Liver (tissue), 9 donors: ENCODE results near the gene PCDHA1. TPM values are rescaled to one million over a fixed set of nuclear protein-coding genes. Genes with fewer than 3 reads are reported as not detected.
A peak's percentile ranks its signal among the peaks of the same experiment; 100 is the strongest.

Experiments used
- DNase-seq: peaks from one replicate; pipeline ENCODE4 v3.0.0-alpha.2; 2017; ENCODE audit warnings: low spot score
- H3K27ac ChIP-seq, 2 donors: one replicate each; pipeline ENCODE4 v1.7.0; 2013; ENCODE audit warnings: inconsistent platforms in 2 of 2, low read length in 2 of 2, control low read depth in 1 of 2, low read depth in 1 of 2, mild to moderate bottlenecking in 1 of 2
- H3K27me3 ChIP-seq, 4 donors: one replicate each; pipeline versions ENCODE4 v1.6.1 to v1.7.0; 2013; ENCODE audit warnings: low read length in 3 of 4, inconsistent platforms in 1 of 4, mild to moderate bottlenecking in 1 of 4, moderate library complexity in 1 of 4; ENCODE audit not compliant: control insufficient read depth in 4 of 4, insufficient read depth in 4 of 4
- H3K36me3 ChIP-seq, 4 donors: one replicate each; pipeline versions ENCODE4 v1.6.1 to v1.7.0; 2013; ENCODE audit warnings: low read length in 3 of 4, mild to moderate bottlenecking in 3 of 4, low read depth in 1 of 4, moderate library complexity in 1 of 4; ENCODE audit not compliant: control insufficient read depth in 4 of 4, insufficient read depth in 3 of 4
- H3K4me1 ChIP-seq, 4 donors: one replicate each; pipeline versions ENCODE4 v1.6.1 to v1.7.0; 2013; ENCODE audit warnings: low read length in 3 of 4, mild to moderate bottlenecking in 3 of 4, moderate library complexity in 1 of 4; ENCODE audit not compliant: control insufficient read depth in 4 of 4, insufficient read depth in 4 of 4
- H3K4me3 ChIP-seq, 3 donors: one replicate each; pipeline versions ENCODE4 v1.6.1 to v1.7.0; 2013; ENCODE audit warnings: low read length in 3 of 3, control low read depth in 1 of 3, low read depth in 1 of 3, mild to moderate bottlenecking in 1 of 3
- H3K9ac ChIP-seq, 2 donors: one replicate each; pipeline ENCODE4 v1.7.0; 2013; ENCODE audit warnings: low read length in 2 of 2, mild to moderate bottlenecking in 2 of 2, moderate library complexity in 2 of 2, control low read depth in 1 of 2, low read depth in 1 of 2
- H3K9me3 ChIP-seq, 4 donors: one replicate each; pipeline versions ENCODE4 v1.6.1 to v1.7.0; 2013; ENCODE audit warnings: low read length in 3 of 4; ENCODE audit not compliant: control insufficient read depth in 4 of 4
- ATF3 ChIP-seq: IDR thresholded peaks from 2 replicates; pipeline ENCODE4 v1.6.1; 2016; ENCODE audit warnings: antibody characterized with exemption
- EGR1 ChIP-seq, 2 donors: IDR thresholded peaks; 2 replicates each; pipeline ENCODE4 v1.6.1; 2016 to 2018; ENCODE audit warnings: antibody characterized with exemption in 2 of 2, low read depth in 2 of 2
- FOXA1 ChIP-seq: IDR thresholded peaks from 2 replicates; pipeline ENCODE4 v1.6.1; 2016; ENCODE audit warnings: antibody characterized with exemption
- FOXA2 ChIP-seq: IDR thresholded peaks from 2 replicates; pipeline ENCODE4 v1.6.1; 2016; ENCODE audit warnings: antibody characterized with exemption
- GABPA ChIP-seq, 2 donors: IDR thresholded peaks in 1 of 2; conservative IDR thresholded peaks in 1 of 2; 2 replicates each; pipeline ENCODE4 v1.6.1; 2016; ENCODE audit warnings: antibody characterized with exemption in 2 of 2, mild to moderate bottlenecking in 1 of 2, moderate library complexity in 1 of 2
- HNF4A ChIP-seq, 2 donors: conservative IDR thresholded peaks; 2 replicates each; pipeline ENCODE4 v1.6.1; 2016; ENCODE audit warnings: antibody characterized with exemption in 2 of 2, mild to moderate bottlenecking in 2 of 2
- HNF4G ChIP-seq: IDR thresholded peaks from 2 replicates; pipeline ENCODE4 v1.6.1; 2016; ENCODE audit warnings: antibody characterized with exemption
- JUND ChIP-seq, 2 donors: IDR thresholded peaks; 2 replicates each; pipeline ENCODE4 v1.6.1; 2016; ENCODE audit warnings: antibody characterized with exemption in 2 of 2
- MAX ChIP-seq: IDR thresholded peaks from 2 replicates; pipeline ENCODE4 v1.6.1; 2016; ENCODE audit warnings: antibody characterized with exemption
- NR2F2 ChIP-seq: IDR thresholded peaks from 2 replicates; pipeline ENCODE4 v1.6.1; 2016; ENCODE audit warnings: antibody characterized with exemption
- RAD21 ChIP-seq, 2 donors: IDR thresholded peaks; 2 replicates each; pipeline ENCODE4 v1.6.1; 2016; ENCODE audit warnings: antibody characterized with exemption in 2 of 2, mild to moderate bottlenecking in 2 of 2
- REST ChIP-seq: IDR thresholded peaks from 2 replicates; pipeline ENCODE4 v1.6.1; 2016; ENCODE audit warnings: antibody characterized with exemption, mild to moderate bottlenecking
- RXRA ChIP-seq, 2 donors: IDR thresholded peaks; 2 replicates each; pipeline ENCODE4 v1.6.1; 2017 to 2018; ENCODE audit warnings: antibody characterized with exemption in 2 of 2, mild to moderate bottlenecking in 1 of 2
- SP1 ChIP-seq: IDR thresholded peaks from 2 replicates; pipeline ENCODE4 v1.6.1; 2018; ENCODE audit warnings: antibody characterized with exemption, mild to moderate bottlenecking
- TAF1 ChIP-seq: conservative IDR thresholded peaks from 2 replicates; pipeline ENCODE4 v1.6.1; 2016; ENCODE audit warnings: antibody characterized with exemption, mild to moderate bottlenecking
- YY1 ChIP-seq: IDR thresholded peaks from 2 replicates; pipeline ENCODE4 v1.6.1; 2016; ENCODE audit warnings: antibody characterized with exemption, mild to moderate bottlenecking
- ZBTB33 ChIP-seq: IDR thresholded peaks from 2 replicates; pipeline ENCODE4 v1.6.1; 2016; ENCODE audit warnings: antibody characterized with exemption
- WGBS: extraction: QIAGEN DNeasy Blood & Tissue Kit; methylation state at CpG from one replicate; pipeline ENCODE4 v1.1.7; 2013; 5-methylcytosine and 5-hydroxymethylcytosine counted together
- polyA plus RNA-seq, 2 donors: library from polyadenylated mRNA; stranded (reverse) in 1 of 2; unstranded in 1 of 2; fragments of 200-250 nt in 1 of 2; fragments of >200 nt in 1 of 2; fragmentation: Nextera tagmentation in 1 of 2; extraction: Ambion mirVana in 1 of 2; gene quantifications; one replicate each; pipeline versions ENCODE4 v1.2.1 to v1.2.3, GENCODE V29; 2013 to 2015
- total RNA-seq, 2 donors: library from RNA; depleted of rRNA; stranded (reverse); fragments of >200 nt; gene quantifications; one replicate each; pipeline ENCODE4 v1.2.3, GENCODE V29; 2014
- donor health status: healthy.
- donor health status: healthy.
- donor health status: healthy.
- donor health status: healthy.
- donor health status: healthy.

PCDHA1 gene
- total RNA-seq (not detected), polyA plus RNA-seq (not detected)

DNA sequence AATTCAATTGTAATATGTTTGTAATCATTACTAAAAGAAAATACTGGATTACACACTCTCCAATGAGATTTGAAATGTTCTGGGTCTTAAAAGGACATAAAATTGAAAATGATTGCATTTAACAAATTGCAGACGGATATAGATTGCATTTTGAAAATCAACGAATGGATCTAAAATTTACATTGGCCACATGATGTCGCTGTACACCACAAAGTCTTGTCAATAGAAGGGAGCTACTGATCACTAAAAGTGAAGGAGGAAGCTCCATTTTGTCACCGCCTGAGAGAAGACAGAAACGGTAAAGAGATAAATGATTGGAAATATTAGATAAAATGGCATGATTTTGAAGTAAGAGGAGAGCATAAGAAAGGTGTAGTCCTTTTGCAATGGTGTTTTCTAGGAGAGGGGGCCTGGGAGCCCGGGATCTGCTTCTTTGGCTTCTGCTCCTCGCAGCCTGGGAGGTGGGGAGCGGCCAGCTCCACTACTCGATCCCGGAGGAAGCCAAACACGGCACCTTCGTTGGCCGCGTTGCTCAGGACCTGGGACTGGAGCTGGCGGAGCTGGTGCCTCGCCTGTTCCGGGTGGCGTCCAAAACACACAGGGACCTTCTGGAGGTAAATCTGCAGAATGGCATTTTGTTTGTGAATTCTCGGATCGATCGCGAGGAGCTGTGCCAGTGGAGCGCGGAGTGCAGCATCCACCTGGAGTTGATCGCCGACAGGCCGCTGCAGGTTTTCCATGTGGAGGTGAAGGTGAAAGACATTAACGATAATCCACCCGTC lies at the start of gene PCDHA1:
TSS of gene PCDHA1 (plus strand) at position 236 of the 782 bp plus-strand sequence.
- TF ChIP-seq GABPA (IDR thresholded peaks at IDR 0.05 in 1 of 2, conservative IDR thresholded peaks at IDR 0.05 in 1 of 2): no peak
- TF ChIP-seq JUND (IDR thresholded peaks at IDR 0.05): no peak
- no peak for TF ChIP-seq HNF4A (conservative IDR thresholded peaks at IDR 0.05)
- TF ChIP-seq SP1: no peak
- no peak for TF ChIP-seq REST
- no peak for TF ChIP-seq RAD21 (IDR thresholded peaks at IDR 0.05)
- TF ChIP-seq TAF1: no peak
- no peak for TF ChIP-seq MAX
- no peak for TF ChIP-seq NR2F2
- WGBS: 21% methylated on average over 29 of the region's 29 CpGs
- no peaks in the 10 kb centered on the region for H3K4me1 ChIP-seq
- peak within 1 kb of the TSS in 2 of 3 donors; percentile 4 to 54 for H3K4me3 ChIP-seq
- H3K9me3 ChIP-seq: peaks cover 48 to 77% (median 52%) of the 10 kb centered on the region in 4 donors
- H3K27me3 ChIP-seq: peaks cover 0 to 5% (median 2%) of the 10 kb centered on the region in 4 donors
- H3K9ac ChIP-seq: no peak within 1 kb of the TSS
- no peak within 1 kb of the TSS for H3K27ac ChIP-seq
- no peaks in the 10 kb centered on the region for H3K36me3 ChIP-seq
- no peak for DNase-seq

DNA sequence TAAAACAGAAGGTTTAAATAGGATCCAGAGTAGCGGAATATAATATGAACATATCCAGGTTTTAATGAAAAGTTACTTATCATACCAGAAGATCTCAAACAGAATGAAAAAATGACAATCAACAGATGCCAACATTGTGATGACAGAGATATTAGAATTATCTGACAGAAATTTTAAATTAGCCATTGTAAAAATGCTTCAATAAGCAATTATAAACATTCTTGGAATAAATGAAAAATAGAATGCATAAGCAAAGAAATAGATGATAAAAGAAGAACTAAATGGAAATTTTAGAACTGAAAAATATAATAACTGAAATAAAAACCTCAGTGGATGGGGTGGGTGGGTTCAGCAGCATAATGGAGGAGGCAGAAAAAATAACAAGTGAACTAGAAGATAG lies 48.5 kb upstream of the PCDHA1 start:
- Histone ChIP-seq H3K4me3 (no peak overlapping the region), H3K9me3 (peaks cover 0 to 17% (median 2%) of the 10 kb centered on the region in 4 donors), H3K27me3 (peaks cover 0 to 5% (median 4%) of the 10 kb centered on the region in 4 donors), H3K36me3 (no peaks in the 10 kb centered on the region), H3K27ac (no peak overlapping the region), H3K9ac (no peak overlapping the region), H3K4me1 (no peaks in the 10 kb centered on the region)
- WGBS: 61% methylated on average over 1 of the region's 1 CpG
- no peak for TF ChIP-seq ATF3
- no peak for TF ChIP-seq YY1
- TF ChIP-seq RAD21 (IDR thresholded peaks at IDR 0.05): no peak
- TF ChIP-seq REST: no peak
- no peak for TF ChIP-seq TAF1
- no peak for TF ChIP-seq FOXA1
- no peak for TF ChIP-seq EGR1 (IDR thresholded peaks at IDR 0.05; ENCODE audit: low read depth in 2 of 2)
- no peak for TF ChIP-seq SP1
- TF ChIP-seq HNF4G: no peak
- no peak for TF ChIP-seq JUND (IDR thresholded peaks at IDR 0.05)
- no peak for TF ChIP-seq FOXA2
- no peak for TF ChIP-seq ZBTB33
- TF ChIP-seq NR2F2: no peak
- no peak for TF ChIP-seq RXRA (IDR thresholded peaks at IDR 0.05)
- no peak for TF ChIP-seq HNF4A (conservative IDR thresholded peaks at IDR 0.05)
- no peak for TF ChIP-seq MAX
- no peak for DNase-seq
